B cell (primary cell): ENCODE results near the gene GFRA3. TPM values are rescaled to one million over a fixed set of nuclear protein-coding genes. Genes with fewer than 3 reads are reported as not detected.

Source experiments
- ATAC-seq: fragments of 200-7000 bp; cut with Tn5 transposase; one replicate; pipeline ENCODE4 v1.10.0; 2021; ENCODE audit warnings: low read depth, mild to moderate bottlenecking, moderate number of reproducible peaks, moderate library complexity
- CTCF ChIA-PET: fragments of 350-600 bp; sonication (Branson Sonifier 250); formaldehyde crosslinking; loops from one replicate; lab custom pipeline; 2021; ENCODE audit warnings: antibody characterized with exemption, inconsistent platforms; lab: Charles Lee
- POLR2A ChIA-PET: fragments of 350-600 bp; sonication (Branson Sonifier 250); formaldehyde crosslinking; loops from one replicate; lab custom pipeline; 2021; ENCODE audit warnings: antibody characterized with exemption; lab: Charles Lee
- DNase-seq: peaks from one replicate; pipeline ENCODE4 v3.0.0; 2013
- H2AFZ ChIP-seq: 2 replicates; pipeline ENCODE4 v1.6.1; 2012; ENCODE audit warnings: mild to moderate bottlenecking, low read depth, low read length; ENCODE audit not compliant: insufficient read depth, poor library complexity, severe bottlenecking
- H3K27ac ChIP-seq, 2 donors: 1 replicate in 1 of 2; 2 replicates in 1 of 2; pipeline ENCODE4 v1.5.1; 2012 to 2013; ENCODE audit warnings: low read length in 2 of 2, mild to moderate bottlenecking in 2 of 2, moderate library complexity in 1 of 2
- H3K27me3 ChIP-seq, 4 experiments: fragments of 200-600 bp in 1 of 4; sonication (generic) in 1 of 4; replicated peaks in 1 of 4; 1 replicate in 2 of 4; 2 replicates in 2 of 4; pipeline versions ENCODE4 v1.6.1 to v1.7.0; 2013 to 2016; ENCODE audit warnings: low read length in 3 of 4, mild to moderate bottlenecking in 2 of 4, mixed read lengths in 1 of 4, moderate library complexity in 1 of 4; ENCODE audit not compliant: insufficient read depth in 4 of 4, control insufficient read depth in 3 of 4; ENCODE audit errors: control extremely low read depth in 1 of 4
- H3K36me3 ChIP-seq, 2 experiments: replicated peaks in 1 of 2; 1 replicate in 1 of 2; 2 replicates in 1 of 2; pipeline versions ENCODE4 v1.6.1 to v1.7.1; 2013; ENCODE audit warnings: low read length in 1 of 2; ENCODE audit not compliant: insufficient read depth in 2 of 2, control insufficient read depth in 1 of 2; ENCODE audit errors: control extremely low read depth in 1 of 2, extremely low read depth in 1 of 2
- H3K4me1 ChIP-seq, 2 donors: fragments of 200-600 bp in 1 of 2; sonication (generic) in 1 of 2; 1 replicate in 1 of 2; 2 replicates in 1 of 2; pipeline versions ENCODE4 v1.5.1 to v1.6.1; 2013 to 2017; ENCODE audit warnings: low read length in 2 of 2; ENCODE audit not compliant: control insufficient read depth in 2 of 2, insufficient read depth in 2 of 2
- H3K4me2 ChIP-seq: replicated peaks from 2 replicates; pipeline ENCODE3; 2012; ENCODE audit warnings: mild to moderate bottlenecking, low read depth, low read length; ENCODE audit not compliant: poor library complexity, severe bottlenecking
- H3K4me3 ChIP-seq, 5 experiments: fragments of 200-600 bp in 1 of 5; sonication (generic) in 1 of 5; 1 replicate in 3 of 5; 2 replicates in 2 of 5; pipeline versions ENCODE4 v1.5.1 to v1.7.0; 2011 to 2016; ENCODE audit warnings: low read length in 4 of 5, mild to moderate bottlenecking in 4 of 5, low read depth in 2 of 5, control low read depth in 1 of 5, moderate library complexity in 1 of 5; ENCODE audit not compliant: insufficient read depth in 1 of 5; ENCODE audit errors: control extremely low read depth in 1 of 5, extremely low read depth in 1 of 5
- H3K79me2 ChIP-seq: fragments of 200-600 bp; sonication (generic); one replicate; pipeline ENCODE4 v1.6.0; 2016; ENCODE audit warnings: low read length; ENCODE audit not compliant: control insufficient read depth, insufficient read depth
- H3K9ac ChIP-seq: fragments of 200-600 bp; sonication (generic); 2 replicates; pipeline ENCODE4 v1.6.1; 2017; ENCODE audit warnings: mild to moderate bottlenecking, low read length, moderate library complexity
- H3K9me3 ChIP-seq, 3 donors: one replicate each; pipeline versions ENCODE4 v1.6.1 to v1.7.1; 2013; ENCODE audit warnings: low read length in 2 of 3; ENCODE audit not compliant: control insufficient read depth in 2 of 3, insufficient read depth in 1 of 3; ENCODE audit errors: control extremely low read depth in 1 of 3
- H4K20me1 ChIP-seq: 2 replicates; pipeline ENCODE4 v1.6.0; 2012; ENCODE audit warnings: mild to moderate bottlenecking, low read length; ENCODE audit not compliant: insufficient read depth, control insufficient read depth, poor library complexity, severe bottlenecking
- H3K27ac Mint-ChIP-seq: one replicate; pipeline ENCODE4 v1.8.0; 2021; ENCODE audit warnings: mixed read lengths
- H3K27me3 Mint-ChIP-seq: one replicate; pipeline ENCODE4 v1.8.0; 2021; ENCODE audit warnings: mixed read lengths
- H3K4me1 Mint-ChIP-seq: one replicate; pipeline ENCODE4 v1.8.0; 2021; ENCODE audit warnings: mixed read lengths
- H3K4me3 Mint-ChIP-seq: one replicate; pipeline ENCODE4 v1.8.0; 2021; ENCODE audit warnings: mixed read lengths
- H3K9me3 Mint-ChIP-seq: one replicate; pipeline ENCODE4 v1.8.0; 2022; ENCODE audit warnings: mixed read lengths; ENCODE audit not compliant: insufficient read depth
- CTCF ChIP-seq: fragments of 200-600 bp; IDR thresholded peaks from one replicate; pipeline ENCODE4 v1.8.0; 2022; ENCODE audit warnings: antibody characterized with exemption, mild to moderate bottlenecking
- EZH2 ChIP-seq: IDR thresholded peaks from 2 replicates; pipeline ENCODE4 v1.6.1; 2012; ENCODE audit warnings: borderline replicate concordance, low read depth, mild to moderate bottlenecking, moderate library complexity, low read length; ENCODE audit not compliant: insufficient read depth, poor library complexity, severe bottlenecking
- WGBS: methylation state at CpG from one replicate; pipeline ENCODE4 v1.1.5; 2013; ENCODE audit warnings: missing lambda C conversion rate; ENCODE audit not compliant: insufficient coverage; 5-methylcytosine and 5-hydroxymethylcytosine counted together
- intact Hi-C: fragments of 100-400 bp; cut with micrococcal nuclease; formaldehyde crosslinking; loops from one replicate; pipeline ENCODE4 v1.10.0; 2022
- polyA plus RNA-seq: library from polyadenylated mRNA; depleted of rRNA; stranded (reverse); fragments of >200 nt; gene quantifications from 2 replicates; pipeline ENCODE4 v1.2.3, GENCODE V29; 2012
- total RNA-seq, 2 donors: library from RNA; stranded (reverse); fragments of 120-200 nt in 1 of 2; gene quantifications; 1 replicate in 1 of 2; 2 replicates in 1 of 2; pipeline versions ENCODE4 v1.2.3 to v1.2.4, GENCODE V29; 2013 to 2022

GFRA3 gene
- total and polyA plus RNA-seq, 2 donors (not counting 1 experiment from before 2014, with no cell fraction given): not detected

- no peak for ATAC-seq
- intact Hi-C loops: no loop called here
- H3K27me3 ChIP-seq: no peaks in the 10 kb centered on the region
- H3K27ac ChIP-seq: no peak overlapping the region
- no peaks in the 10 kb centered on the region for H4K20me1 ChIP-seq
- H3K9me3 ChIP-seq: no peaks in the 10 kb centered on the region
- no peaks in the 10 kb centered on the region for H3K36me3 ChIP-seq
- ChIA-PET POLR2A (no interaction called here), CTCF (no interaction called here)
- Mint-ChIP-seq H3K27me3 (no peaks in the 10 kb centered on the region), H3K27ac (no peak overlapping the region), H3K9me3 (no peaks in the 10 kb centered on the region), H3K4me1 (no peaks in the 10 kb centered on the region), H3K4me3 (no peak overlapping the region)
- no peaks in the 10 kb centered on the region for H3K79me2 ChIP-seq
- no peak overlapping the region for H3K4me2 ChIP-seq
- no peak overlapping the region for H3K9ac ChIP-seq
- no peak overlapping the region for H2AFZ ChIP-seq
- DNase-seq: no peak
- TF ChIP-seq EZH2 (no peak), CTCF (no peak)
- WGBS: 100% methylated on average over 2 of the region's 3 CpGs
- H3K4me3 ChIP-seq: no peak overlapping the region
- H3K4me1 ChIP-seq: no peaks in the 10 kb centered on the region
Observed at GRCh38 chr5:138316355-138316754, 41.9 kb upstream of the GFRA3 start.

- POLR2A ChIA-PET: no interaction called here
- Histone ChIP-seq H3K9me3 (no peaks in the 10 kb centered on the region), H3K4me2 (no peak overlapping the region), H3K27me3 (no peaks in the 10 kb centered on the region), H2AFZ (no peak overlapping the region), H3K79me2 (no peaks in the 10 kb centered on the region), H3K9ac (no peak overlapping the region), H3K4me3 (no peak overlapping the region), H4K20me1 (no peaks in the 10 kb centered on the region), H3K27ac (no peak overlapping the region), H3K4me1 (no peaks in the 10 kb centered on the region), H3K36me3 (no peaks in the 10 kb centered on the region)
- Mint-ChIP-seq H3K27ac (no peak overlapping the region), H3K27me3 (no peaks in the 10 kb centered on the region), H3K4me1 (no peaks in the 10 kb centered on the region), H3K4me3 (no peak overlapping the region), H3K9me3 (no peaks in the 10 kb centered on the region)
- DNase-seq: no peak
- ATAC-seq: no peak
- no peak for TF ChIP-seq EZH2
- TF ChIP-seq CTCF: no peak
- intact Hi-C loops: no loop called here
- WGBS: 98% methylated on average over 7 of the region's 7 CpGs
- CTCF ChIA-PET: no interaction called here
Observed at GRCh38 chr5:138315751-138316278, 41.4 kb upstream of the GFRA3 start.
